WTC11 (cell line): ENCODE results near the gene ACAD8. TPM values are rescaled to one million over a fixed set of nuclear protein-coding genes. Genes with fewer than 3 reads are reported as not detected.

ENCODE experiments used
- ATAC-seq: fragments of 200-7000 bp; cut with Tn5 transposase; 2 replicates; pipeline ENCODE4 v1.10.0; 2021; ENCODE audit warnings: mild to moderate bottlenecking, moderate library complexity
- CTCF ChIA-PET: fragments of 300-600 bp; sonication (Branson Sonifier 250); formaldehyde crosslinking; loops from one replicate; lab custom pipeline; 2021; ENCODE audit warnings: antibody characterized with exemption; lab: Charles Lee
- POLR2A ChIA-PET: fragments of 350-600 bp; sonication (Branson Sonifier 250); formaldehyde crosslinking; loops from one replicate; lab custom pipeline; 2021; ENCODE audit warnings: antibody characterized with exemption; lab: Charles Lee
- DNase-seq: peaks from one replicate; pipeline ENCODE4 v3.0.0; 2021; ENCODE audit warnings: low spot score
- H3K27ac Mint-ChIP-seq: 2 replicates; pipeline ENCODE4 v1.8.0; 2021; ENCODE audit warnings: mixed read lengths
- H3K27me3 Mint-ChIP-seq: 2 replicates; pipeline ENCODE4 v1.8.0; 2021; ENCODE audit warnings: low read depth, mild to moderate bottlenecking, moderate library complexity, mixed read lengths
- H3K36me3 Mint-ChIP-seq: 2 replicates; pipeline ENCODE4 v1.8.0; 2021; ENCODE audit warnings: mixed read lengths
- H3K4me1 Mint-ChIP-seq: 2 replicates; pipeline ENCODE4 v1.8.0; 2022; ENCODE audit warnings: mixed read lengths
- H3K4me3 Mint-ChIP-seq: 2 replicates; pipeline ENCODE4 v1.8.0; 2021; ENCODE audit warnings: mild to moderate bottlenecking, moderate library complexity, mixed read lengths
- H3K9me3 Mint-ChIP-seq: 2 replicates; pipeline ENCODE4 v1.8.0; 2021; ENCODE audit warnings: mixed read lengths
- AFF4 ChIP-seq: sonication (generic); formaldehyde crosslinking; IDR thresholded peaks from 2 replicates; pipeline ENCODE4 v1.8.1; 2023; ENCODE audit warnings: mild to moderate bottlenecking, missing genetic modification reagents, borderline replicate concordance
- AR ChIP-seq: fragments of 250-450 bp; sonication (Bioruptor Pico); IDR thresholded peaks from 2 replicates; pipeline ENCODE4 v1.9.0; 2021; ENCODE audit warnings: mild to moderate bottlenecking
- ATF3 ChIP-seq: sonication (generic); formaldehyde crosslinking; conservative IDR thresholded peaks from 2 replicates; pipeline ENCODE4 v1.8.1; 2022; ENCODE audit warnings: mild to moderate bottlenecking, missing genetic modification reagents
- CREB1 ChIP-seq: sonication (generic); formaldehyde crosslinking; IDR thresholded peaks from 2 replicates; pipeline ENCODE4 v1.8.0; 2023; ENCODE audit warnings: mild to moderate bottlenecking, missing genetic modification reagents
- CREM ChIP-seq: sonication (generic); formaldehyde crosslinking; IDR thresholded peaks from 2 replicates; pipeline ENCODE4 v1.8.1; 2022; ENCODE audit warnings: mild to moderate bottlenecking, missing genetic modification reagents, moderate library complexity
- E2F5 ChIP-seq: sonication (generic); formaldehyde crosslinking; IDR thresholded peaks from 2 replicates; pipeline ENCODE4 v1.8.1; 2022; ENCODE audit warnings: mild to moderate bottlenecking, moderate library complexity, missing genetic modification reagents
- ESRRA ChIP-seq: sonication (generic); formaldehyde crosslinking; IDR thresholded peaks from 2 replicates; pipeline ENCODE4 v1.8.1; 2022; ENCODE audit warnings: mild to moderate bottlenecking, missing genetic modification reagents, borderline replicate concordance
- GRHL2 ChIP-seq: fragments of 250-450 bp; sonication (Bioruptor Pico); IDR thresholded peaks from 2 replicates; pipeline ENCODE4 v1.8.0; 2022; ENCODE audit warnings: mild to moderate bottlenecking, moderate library complexity; ENCODE audit not compliant: insufficient replicate concordance, severe bottlenecking
- MAX ChIP-seq: sonication (generic); formaldehyde crosslinking; IDR thresholded peaks from 2 replicates; pipeline ENCODE4 v1.8.0; 2022; ENCODE audit warnings: mild to moderate bottlenecking, missing genetic modification reagents
- MLX ChIP-seq: sonication (generic); formaldehyde crosslinking; IDR thresholded peaks from 2 replicates; pipeline ENCODE4 v1.8.1; 2023; ENCODE audit warnings: mild to moderate bottlenecking, missing genetic modification reagents, moderate library complexity
- MYBL2 ChIP-seq: sonication (generic); formaldehyde crosslinking; IDR thresholded peaks from 2 replicates; pipeline ENCODE4 v1.8.1; 2023; ENCODE audit warnings: mild to moderate bottlenecking, moderate library complexity, missing genetic modification reagents
- NFYB ChIP-seq: sonication (generic); formaldehyde crosslinking; conservative IDR thresholded peaks from 2 replicates; pipeline ENCODE4 v1.8.0; 2022; ENCODE audit warnings: low read depth, missing genetic modification reagents
- PREB ChIP-seq: sonication (generic); formaldehyde crosslinking; IDR thresholded peaks from 2 replicates; pipeline ENCODE4 v1.8.1; 2022; ENCODE audit warnings: mild to moderate bottlenecking, missing genetic modification reagents, moderate library complexity, borderline replicate concordance
- PRRX2 ChIP-seq: fragments of 250-450 bp; sonication (Bioruptor Pico); IDR thresholded peaks from 2 replicates; pipeline ENCODE4 v1.8.0; 2021; ENCODE audit warnings: mild to moderate bottlenecking
- RORB ChIP-seq: fragments of 250-450 bp; sonication (Bioruptor Pico); IDR thresholded peaks from 2 replicates; pipeline ENCODE4 v1.9.0; 2021; ENCODE audit warnings: mild to moderate bottlenecking
- SOX15 ChIP-seq: fragments of 250-450 bp; sonication (Bioruptor Pico); IDR thresholded peaks from 2 replicates; pipeline ENCODE4 v1.9.0; 2021; ENCODE audit warnings: mild to moderate bottlenecking
- ZMAT4 ChIP-seq: fragments of 250-450 bp; sonication (Bioruptor Pico); IDR thresholded peaks from 2 replicates; pipeline ENCODE4 v1.9.0; 2021; ENCODE audit warnings: mild to moderate bottlenecking
- ZNF138 ChIP-seq: sonication (generic); formaldehyde crosslinking; conservative IDR thresholded peaks from 2 replicates; pipeline ENCODE4 v1.8.1; 2022; ENCODE audit warnings: mild to moderate bottlenecking, moderate library complexity, missing genetic modification reagents
- ZNF219 ChIP-seq: sonication (generic); formaldehyde crosslinking; IDR thresholded peaks from 2 replicates; pipeline ENCODE4 v1.8.0; 2023; ENCODE audit warnings: missing genetic modification reagents, mild to moderate bottlenecking, borderline replicate concordance
- ZNF232 ChIP-seq: sonication (generic); formaldehyde crosslinking; IDR thresholded peaks from 2 replicates; pipeline ENCODE4 v1.8.0; 2022; ENCODE audit warnings: mild to moderate bottlenecking, missing genetic modification reagents
- ZNF396 ChIP-seq: fragments of 250-450 bp; sonication (Bioruptor Pico); IDR thresholded peaks from 2 replicates; pipeline ENCODE4 v1.8.0; 2021; ENCODE audit warnings: mild to moderate bottlenecking, moderate library complexity, borderline replicate concordance
- total RNA-seq: library from RNA; stranded (reverse); gene quantifications from 3 replicates; pipeline ENCODE4 v1.2.3, GENCODE V29; 2021

The ACAD8 gene
- total RNA-seq, 1 experiment from 2014 or later: 55.2 TPM

- no peak overlapping the region for H3K4me3 Mint-ChIP-seq
These were observed 29.0 kb downstream of the ACAD8 start for GRCh38 chr11:134282121-134283045.

GRCh38 chr11:134283461-134284230 lies 30.3 kb downstream of the ACAD8 start:
- Mint-ChIP-seq H3K27me3 (no peaks in the 10 kb centered on the region), H3K36me3 (peaks cover 56% of the 10 kb centered on the region), H3K4me3 (no peak overlapping the region), H3K9me3 (no peaks in the 10 kb centered on the region), H3K4me1 (peaks cover 27% of the 10 kb centered on the region), H3K27ac (no peak overlapping the region)
- DNase-seq: no peak
- ChIA-PET CTCF (interaction anchor here (0.5 kb wide), 1 partner anchor 253 kb away, joined by 3 read pairs; no protein-coding TSS in a partner anchor), POLR2A (no interaction called here)
- ATAC-seq: no peak
- TF ChIP-seq ZNF138 (CRISPR knock-in tag): no peak
- TF ChIP-seq MLX (CRISPR knock-in tag): no peak
- no peak for TF ChIP-seq ZNF219
- no peak for TF ChIP-seq SOX15 (CRISPR knock-in tag)
- no peak for TF ChIP-seq PREB (CRISPR knock-in tag)
- no peak for TF ChIP-seq MAX (CRISPR knock-in tag)
- no peak for TF ChIP-seq AR (CRISPR knock-in tag)

More at GRCh38 chr11:134282121-134283045, 29.0 kb downstream of the ACAD8 start:
- no peak for DNase-seq
- Mint-ChIP-seq H3K27ac (no peak overlapping the region), H3K4me1 (peaks cover 26% of the 10 kb centered on the region), H3K27me3 (no peaks in the 10 kb centered on the region), H3K9me3 (no peaks in the 10 kb centered on the region), H3K36me3 (peaks cover 59% of the 10 kb centered on the region)
- TF ChIP-seq ESRRA (CRISPR knock-in tag) (no peak), ZMAT4 (CRISPR knock-in tag) (no peak), PRRX2 (CRISPR knock-in tag) (no peak), RORB (CRISPR knock-in tag) (no peak), MYBL2 (CRISPR knock-in tag) (no peak), ZNF232 (CRISPR knock-in tag) (no peak), E2F5 (CRISPR knock-in tag) (no peak), NFYB (CRISPR knock-in tag) (no peak), ATF3 (CRISPR knock-in tag) (no peak), CREB1 (CRISPR knock-in tag) (no peak), GRHL2 (CRISPR knock-in tag) (no peak), ZNF396 (CRISPR knock-in tag) (no peak), AFF4 (CRISPR knock-in tag) (no peak), CREM (CRISPR knock-in tag) (no peak)
- ChIA-PET POLR2A (interaction anchor here (1.0 kb wide), 1 partner anchor 9 kb away, joined by 3 read pairs; no protein-coding TSS in a partner anchor), CTCF (interaction anchor here (0.6 kb wide), 1 partner anchor 9 kb away, joined by 3 read pairs; no protein-coding TSS in a partner anchor)
- no peak for ATAC-seq
